B cell (primary cell): Measurements from ENCODE around the gene GORASP2.

Experiments used
- EZH2 ChIP-seq: IDR thresholded peaks from 2 replicates; pipeline ENCODE4 v1.6.1; 2012; ENCODE audit warnings: borderline replicate concordance, low read depth, mild to moderate bottlenecking, moderate library complexity, low read length; ENCODE audit not compliant: insufficient read depth, poor library complexity, severe bottlenecking
- TF ChIP-seq, protein P1 (sequence below): fragments of 200-600 bp; IDR thresholded peaks from one replicate; pipeline ENCODE4 v1.8.0; 2022; ENCODE audit warnings: antibody characterized with exemption, mild to moderate bottlenecking

DNA sequence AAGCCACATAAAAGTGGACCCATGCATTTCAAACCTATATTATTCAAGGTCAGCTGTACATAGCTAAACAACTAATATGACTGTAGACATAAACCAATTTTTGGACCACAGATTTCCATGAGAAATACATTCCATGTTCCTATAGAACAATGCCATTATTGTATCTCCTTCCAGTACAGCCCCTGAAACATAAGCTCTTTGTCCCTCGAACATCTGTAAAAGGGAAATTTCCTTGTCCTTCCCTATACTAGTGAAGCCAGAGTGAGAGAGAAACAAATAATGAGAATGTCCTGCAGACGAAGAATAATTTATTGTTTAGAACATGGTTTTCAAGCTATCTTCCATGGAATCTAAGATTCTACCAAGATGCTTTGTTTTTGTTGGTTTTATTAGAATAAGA, 75.3 kb downstream of the GORASP2 start:
- TF ChIP-seq, protein P1, sequence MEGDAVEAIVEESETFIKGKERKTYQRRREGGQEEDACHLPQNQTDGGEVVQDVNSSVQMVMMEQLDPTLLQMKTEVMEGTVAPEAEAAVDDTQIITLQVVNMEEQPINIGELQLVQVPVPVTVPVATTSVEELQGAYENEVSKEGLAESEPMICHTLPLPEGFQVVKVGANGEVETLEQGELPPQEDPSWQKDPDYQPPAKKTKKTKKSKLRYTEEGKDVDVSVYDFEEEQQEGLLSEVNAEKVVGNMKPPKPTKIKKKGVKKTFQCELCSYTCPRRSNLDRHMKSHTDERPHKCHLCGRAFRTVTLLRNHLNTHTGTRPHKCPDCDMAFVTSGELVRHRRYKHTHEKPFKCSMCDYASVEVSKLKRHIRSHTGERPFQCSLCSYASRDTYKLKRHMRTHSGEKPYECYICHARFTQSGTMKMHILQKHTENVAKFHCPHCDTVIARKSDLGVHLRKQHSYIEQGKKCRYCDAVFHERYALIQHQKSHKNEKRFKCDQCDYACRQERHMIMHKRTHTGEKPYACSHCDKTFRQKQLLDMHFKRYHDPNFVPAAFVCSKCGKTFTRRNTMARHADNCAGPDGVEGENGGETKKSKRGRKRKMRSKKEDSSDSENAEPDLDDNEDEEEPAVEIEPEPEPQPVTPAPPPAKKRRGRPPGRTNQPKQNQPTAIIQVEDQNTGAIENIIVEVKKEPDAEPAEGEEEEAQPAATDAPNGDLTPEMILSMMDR, result no peak
- no peak for TF ChIP-seq EZH2
